Measurements from ENCODE around the gene SHC3.

DNA sequence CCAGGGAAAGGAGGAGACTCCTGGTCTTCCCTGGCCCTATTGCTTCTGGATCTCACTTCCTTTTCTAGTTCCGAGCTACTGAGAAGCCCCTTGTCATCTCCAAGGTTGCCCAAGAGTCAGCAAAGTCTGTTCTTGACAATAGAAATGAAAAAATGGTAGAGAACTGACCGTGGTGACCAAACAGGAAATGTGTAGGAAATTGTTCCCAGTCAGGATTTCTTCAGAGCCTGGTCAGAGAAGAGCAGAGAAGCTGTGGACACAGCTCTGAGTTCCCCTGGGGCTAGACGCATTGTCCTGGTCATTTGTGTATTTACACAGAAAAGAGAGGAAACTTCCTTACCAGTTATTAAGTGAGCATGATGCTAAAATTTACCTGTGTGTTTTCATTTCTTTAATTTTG is 151.7 kb downstream of the SHC3 start:
- TF ChIP-seq, protein P1, sequence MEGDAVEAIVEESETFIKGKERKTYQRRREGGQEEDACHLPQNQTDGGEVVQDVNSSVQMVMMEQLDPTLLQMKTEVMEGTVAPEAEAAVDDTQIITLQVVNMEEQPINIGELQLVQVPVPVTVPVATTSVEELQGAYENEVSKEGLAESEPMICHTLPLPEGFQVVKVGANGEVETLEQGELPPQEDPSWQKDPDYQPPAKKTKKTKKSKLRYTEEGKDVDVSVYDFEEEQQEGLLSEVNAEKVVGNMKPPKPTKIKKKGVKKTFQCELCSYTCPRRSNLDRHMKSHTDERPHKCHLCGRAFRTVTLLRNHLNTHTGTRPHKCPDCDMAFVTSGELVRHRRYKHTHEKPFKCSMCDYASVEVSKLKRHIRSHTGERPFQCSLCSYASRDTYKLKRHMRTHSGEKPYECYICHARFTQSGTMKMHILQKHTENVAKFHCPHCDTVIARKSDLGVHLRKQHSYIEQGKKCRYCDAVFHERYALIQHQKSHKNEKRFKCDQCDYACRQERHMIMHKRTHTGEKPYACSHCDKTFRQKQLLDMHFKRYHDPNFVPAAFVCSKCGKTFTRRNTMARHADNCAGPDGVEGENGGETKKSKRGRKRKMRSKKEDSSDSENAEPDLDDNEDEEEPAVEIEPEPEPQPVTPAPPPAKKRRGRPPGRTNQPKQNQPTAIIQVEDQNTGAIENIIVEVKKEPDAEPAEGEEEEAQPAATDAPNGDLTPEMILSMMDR (IDR thresholded peaks at IDR 0.05), result no peak
- TF ChIP-seq EP300 (IDR thresholded peaks at IDR 0.05), result no peak

Data from stomach (tissue), 4 donors.